DOHH2 (cell line): Measurements from ENCODE around the gene HIVEP3.

Experiments
- EZH2phosphoT487 ChIP-seq: fragments of 200-600 bp; sonication (generic); IDR thresholded peaks from 2 replicates; pipeline ENCODE4 v1.6.1; 2017; ENCODE audit warnings: borderline replicate concordance, mild to moderate bottlenecking, antibody characterized with exemption, low read length, moderate library complexity, mixed read lengths
- TF ChIP-seq, protein P1 (sequence below): fragments of 200-600 bp; sonication (generic); IDR thresholded peaks from one replicate; pipeline ENCODE4 v1.5.1; 2014; ENCODE audit warnings: antibody characterized with exemption, mild to moderate bottlenecking, low read depth, low read length; ENCODE audit not compliant: poor library complexity, severe bottlenecking

DNA sequence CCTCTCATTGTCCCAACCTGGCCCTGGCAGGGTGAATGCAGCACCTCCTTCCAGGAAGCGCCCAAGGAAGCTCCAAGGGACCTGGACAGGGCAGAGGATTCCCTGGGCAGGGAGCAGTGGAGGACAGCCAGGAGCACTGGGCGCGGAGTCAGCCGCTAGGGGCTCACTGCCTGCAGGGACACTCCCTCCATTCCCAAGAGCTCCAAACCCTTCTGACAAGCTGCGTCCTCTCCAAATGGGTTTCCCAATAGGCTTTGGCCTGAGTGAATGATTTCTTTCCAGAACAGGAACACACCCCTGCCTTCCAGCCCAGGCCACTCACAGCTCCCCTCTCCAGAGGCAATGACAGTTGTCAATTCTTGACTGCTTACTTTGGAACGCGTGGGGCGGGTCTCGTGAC lies 305.8 kb downstream of the HIVEP3 start:
- TF ChIP-seq, protein P1, sequence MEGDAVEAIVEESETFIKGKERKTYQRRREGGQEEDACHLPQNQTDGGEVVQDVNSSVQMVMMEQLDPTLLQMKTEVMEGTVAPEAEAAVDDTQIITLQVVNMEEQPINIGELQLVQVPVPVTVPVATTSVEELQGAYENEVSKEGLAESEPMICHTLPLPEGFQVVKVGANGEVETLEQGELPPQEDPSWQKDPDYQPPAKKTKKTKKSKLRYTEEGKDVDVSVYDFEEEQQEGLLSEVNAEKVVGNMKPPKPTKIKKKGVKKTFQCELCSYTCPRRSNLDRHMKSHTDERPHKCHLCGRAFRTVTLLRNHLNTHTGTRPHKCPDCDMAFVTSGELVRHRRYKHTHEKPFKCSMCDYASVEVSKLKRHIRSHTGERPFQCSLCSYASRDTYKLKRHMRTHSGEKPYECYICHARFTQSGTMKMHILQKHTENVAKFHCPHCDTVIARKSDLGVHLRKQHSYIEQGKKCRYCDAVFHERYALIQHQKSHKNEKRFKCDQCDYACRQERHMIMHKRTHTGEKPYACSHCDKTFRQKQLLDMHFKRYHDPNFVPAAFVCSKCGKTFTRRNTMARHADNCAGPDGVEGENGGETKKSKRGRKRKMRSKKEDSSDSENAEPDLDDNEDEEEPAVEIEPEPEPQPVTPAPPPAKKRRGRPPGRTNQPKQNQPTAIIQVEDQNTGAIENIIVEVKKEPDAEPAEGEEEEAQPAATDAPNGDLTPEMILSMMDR = no peak
- no peak for TF ChIP-seq EZH2phosphoT487
